ENCODE data around the gene PRMT1. TPM values are rescaled to one million over a fixed set of nuclear protein-coding genes. Genes with fewer than 3 reads are reported as not detected.
A peak's percentile ranks its signal among the peaks of the same experiment; 100 is the strongest.

PRMT1 gene
- total and polyA plus RNA-seq, 2 of the 13 experiments (the other 11 are each of a cell fraction or from before 2014, with no cell fraction given) = 324 to 374 TPM

GRCh38 chr19:49665351-49666119, 11.5 kb upstream of the PRMT1 start, which contains the start of the genes BCL2L12 and IRF3 (continued):
- TF ChIP-seq MTA1 (CRISPR knock-in tag; IDR thresholded peaks at IDR 0.05; ENCODE audit: borderline replicate concordance) = 0 out of 2 replicates have a peak, but pooled peaks have one; percentile 26
- no peak for TF ChIP-seq ZNF776 (CRISPR knock-in tag; IDR thresholded peaks at IDR 0.05)
- TF ChIP-seq ZNF224 (CRISPR knock-in tag; IDR thresholded peaks at IDR 0.05) = peak; percentile 42; the same call in 1 of the 2 replicates
- no peak for TF ChIP-seq ATF1 (CRISPR knock-in tag; IDR thresholded peaks at IDR 0.05)
- TF ChIP-seq ZNF143 (CRISPR knock-in tag; IDR thresholded peaks at IDR 0.05) = peak; percentile 90
- TF ChIP-seq EZH2 (conservative IDR thresholded peaks at IDR 0.05; ENCODE audit: low read depth, low read length) = no peak
- TF ChIP-seq ZNF326 (CRISPR knock-in tag; IDR thresholded peaks at IDR 0.05; ENCODE audit: borderline replicate concordance) = no peak
- TF ChIP-seq NR2F2 (IDR thresholded peaks at IDR 0.05; ENCODE audit: borderline replicate concordance, low read depth) = no peak
- peak; percentile 84 for TF ChIP-seq ARID4A (CRISPR knock-in tag; IDR thresholded peaks at IDR 0.05; ENCODE audit: borderline replicate concordance)
- TF ChIP-seq ZNF761 (CRISPR knock-in tag; conservative IDR thresholded peaks at IDR 0.05) = 0 out of 2 replicates have a peak, but pooled peaks have one; percentile 43
- no peak for TF ChIP-seq ZNF20 (CRISPR knock-in tag; IDR thresholded peaks at IDR 0.05)
- TF ChIP-seq ZNF687 (CRISPR knock-in tag; IDR thresholded peaks at IDR 0.05) = peak; percentile 57; the same call in 1 of the 2 replicates
- no peak for TF ChIP-seq ZNF468 (CRISPR knock-in tag; IDR thresholded peaks at IDR 0.05)
- no peak for TF ChIP-seq ATF5 (CRISPR knock-in tag; IDR thresholded peaks at IDR 0.05; ENCODE audit: low read depth)
- TF ChIP-seq RCOR2 (CRISPR knock-in tag; IDR thresholded peaks at IDR 0.05) = no peak
- TF ChIP-seq HNF4G (IDR thresholded peaks at IDR 0.05; ENCODE audit: borderline replicate concordance, low read depth, low read length) = no peak
- TF ChIP-seq HNF4G (CRISPR knock-in tag; IDR thresholded peaks at IDR 0.05; ENCODE audit: borderline replicate concordance, low read depth) = no peak
- TF ChIP-seq ZMAT3 (CRISPR knock-in tag; conservative IDR thresholded peaks at IDR 0.05) = peak; percentile 39; the same call in 1 of the 2 replicates
- peak; percentile 37 for TF ChIP-seq XRCC5 (optimal IDR thresholded peaks at IDR 0.05; ENCODE audit: low read length)
- 0 out of 2 replicates have a peak, but pooled peaks have one; percentile 75 for TF ChIP-seq MEIS1 (CRISPR knock-in tag; IDR thresholded peaks at IDR 0.05; ENCODE audit: borderline replicate concordance)
- TF ChIP-seq ZBTB21 (CRISPR knock-in tag; IDR thresholded peaks at IDR 0.05) = no peak
- no peak for TF ChIP-seq ARID2 (CRISPR knock-in tag; IDR thresholded peaks at IDR 0.05; ENCODE audit: borderline replicate concordance)

Data from HepG2 (cell line).